Endothelial cell of umbilical vein (primary cell): Measurements from ENCODE around the gene CACNA1A.

Source experiments
- CTCF ChIP-seq, 2 donors: IDR thresholded peaks; 1 replicate in 1 of 2; 2 replicates in 1 of 2; pipeline ENCODE4 v1.5.1; 2011; ENCODE audit warnings: low read length in 2 of 2, mild to moderate bottlenecking in 2 of 2, moderate library complexity in 2 of 2, control low read depth in 1 of 2, inconsistent platforms in 1 of 2, low read depth in 1 of 2; ENCODE audit not compliant: insufficient read depth in 1 of 2; ENCODE audit errors: extremely low read depth in 1 of 2
- EZH2 ChIP-seq: IDR thresholded peaks from 2 replicates; pipeline ENCODE4 v1.6.1; 2012; ENCODE audit warnings: borderline replicate concordance, low read depth, mild to moderate bottlenecking, moderate library complexity, low read length, inconsistent platforms; ENCODE audit not compliant: severe bottlenecking
- FOS ChIP-seq: IDR thresholded peaks from 2 replicates; pipeline ENCODE4 v1.6.1; 2011; ENCODE audit warnings: mild to moderate bottlenecking, low read length, moderate library complexity, borderline replicate concordance; ENCODE audit not compliant: insufficient read depth
- GATA2 ChIP-seq: IDR thresholded peaks from 2 replicates; pipeline ENCODE4 v1.7.0; 2011; ENCODE audit warnings: low read depth, mild to moderate bottlenecking, moderate library complexity, mixed read lengths, low read length; ENCODE audit not compliant: insufficient read length, insufficient read depth
- MYC ChIP-seq: IDR thresholded peaks from one replicate; pipeline ENCODE4 v1.6.1; 2011; ENCODE audit warnings: mild to moderate bottlenecking, low read depth, low read length
- POLR2A ChIP-seq: IDR thresholded peaks from 2 replicates; pipeline ENCODE4 v1.6.1; 2012; ENCODE audit warnings: low read depth, mild to moderate bottlenecking, control low read depth, low read length
- POLR2AphosphoS5 ChIP-seq: IDR thresholded peaks from 2 replicates; pipeline ENCODE4 v1.6.1; 2012; ENCODE audit warnings: low read depth, mild to moderate bottlenecking, control low read depth, low read length, moderate library complexity; ENCODE audit not compliant: insufficient read depth

DNA sequence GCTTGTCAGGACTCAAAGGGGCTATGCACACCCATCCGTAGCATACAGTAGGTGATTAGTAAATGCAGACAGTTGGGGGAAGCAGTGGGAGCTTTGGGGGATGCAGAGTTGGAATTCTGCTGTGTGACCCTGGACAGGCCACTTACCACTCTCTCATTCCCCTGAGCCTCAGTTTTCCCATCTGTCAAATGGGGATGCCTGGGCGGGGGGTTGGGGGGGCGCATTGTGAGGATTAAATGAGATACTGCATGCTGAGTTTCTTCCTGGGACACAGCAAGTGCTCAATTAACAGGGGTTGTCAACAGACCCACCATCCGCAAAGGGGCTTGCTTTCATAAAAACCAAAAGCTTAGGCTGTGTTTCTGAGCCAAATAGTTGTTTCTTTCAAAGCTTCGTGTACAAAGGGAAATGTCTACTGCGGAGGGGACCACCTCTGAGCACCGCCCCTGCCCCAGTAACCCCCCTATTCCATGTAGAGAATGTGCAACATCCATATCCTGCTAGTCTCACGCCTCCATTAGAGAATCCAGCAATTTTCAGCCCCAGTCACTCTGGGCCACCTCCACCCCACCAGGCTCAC, 223.7 kb downstream of the CACNA1A start:
- TF ChIP-seq GATA2 (no peak), POLR2A (no peak), CTCF (IDR thresholded peaks at IDR 0.05; ENCODE audit: extremely low read depth in 1 of 2, insufficient read depth in 1 of 2, low read depth in 1 of 2, low read length in 2 of 2) (no peak), POLR2AphosphoS5 (no peak), EZH2 (no peak), MYC (no peak), FOS (no peak)
